ENCODE measurements around the gene HELB. TPM values are rescaled to one million over a fixed set of nuclear protein-coding genes. Genes with fewer than 3 reads are reported as not detected.

Gene HELB
- total RNA-seq, 1 donor from 2014 or later = 2.6 TPM

DNA sequence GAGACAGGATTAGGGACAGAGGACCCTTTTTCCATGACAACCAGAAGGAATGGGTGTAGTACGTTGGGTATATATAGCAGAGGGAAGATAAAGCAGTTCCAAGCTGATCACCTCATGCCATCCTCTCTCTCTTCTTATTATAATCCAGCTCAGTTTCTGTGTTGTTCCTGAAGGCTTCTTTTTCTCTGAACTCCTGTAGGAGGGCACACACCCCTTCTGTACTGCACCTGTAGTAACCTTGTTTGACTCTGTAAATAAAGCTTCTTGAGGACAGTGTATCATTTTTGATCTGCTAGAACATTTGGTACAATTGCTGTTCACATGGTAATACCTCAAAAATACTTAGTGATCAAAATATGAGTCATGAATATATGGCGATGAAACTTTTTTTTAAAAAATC, 33.5 kb downstream of the HELB start:
- Histone ChIP-seq H3K27me3 (ENCODE audit: control insufficient read depth, insufficient read depth, low read length) (no peaks in the 10 kb centered on the region), H3K36me3 (ENCODE audit: control insufficient read depth, insufficient read depth, low read length) (peaks cover 2% of the 10 kb centered on the region), H3K4me3 (ENCODE audit: low read depth, low read length) (no peak overlapping the region)
- TF ChIP-seq CTCF (IDR thresholded peaks at IDR 0.05; ENCODE audit: insufficient read depth, low read length, severe bottlenecking) = no peak
- DNase-seq (ENCODE audit: low read depth) (no peak), FAIRE-seq (no peak)

DNA sequence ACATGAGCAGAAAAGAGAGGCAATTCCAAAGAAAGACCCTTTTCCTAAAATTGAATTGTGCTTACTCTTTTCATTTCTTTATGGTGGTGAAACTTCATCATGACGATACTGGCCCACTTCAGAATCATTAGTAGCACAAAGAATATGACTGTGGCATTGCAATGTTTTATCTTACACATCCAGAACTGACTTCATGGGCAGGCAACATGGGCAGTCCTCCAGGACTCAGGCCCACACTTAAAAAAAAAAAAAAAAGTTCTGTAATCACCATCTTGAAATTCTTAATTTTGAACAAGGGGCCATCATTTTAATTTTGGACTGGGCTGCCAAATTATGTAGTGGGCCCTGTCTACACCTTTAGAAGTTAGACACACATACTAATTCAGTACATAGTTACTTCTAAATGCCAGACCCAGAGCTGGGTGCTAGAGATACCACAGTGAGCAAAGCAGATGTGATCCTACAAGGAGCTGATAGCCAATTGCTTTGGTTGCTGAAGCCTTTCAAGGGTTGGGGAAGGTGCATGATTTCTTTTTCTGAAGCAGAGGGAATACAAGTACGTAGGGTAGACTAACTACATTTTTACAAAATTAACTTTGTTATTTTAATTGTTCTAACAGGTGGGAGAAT, 35.2 kb downstream of the HELB start:
- no peak for TF ChIP-seq CTCF (IDR thresholded peaks at IDR 0.05; ENCODE audit: insufficient read depth, low read length, severe bottlenecking)
- H3K4me3 ChIP-seq (ENCODE audit: low read depth, low read length) = no peak overlapping the region
- no peaks in the 10 kb centered on the region for H3K27me3 ChIP-seq (ENCODE audit: control insufficient read depth, insufficient read depth, low read length)
- DNase-seq (ENCODE audit: low read depth) (no peak), FAIRE-seq (no peak)
- no peaks in the 10 kb centered on the region for H3K36me3 ChIP-seq (ENCODE audit: control insufficient read depth, insufficient read depth, low read length)

DNA sequence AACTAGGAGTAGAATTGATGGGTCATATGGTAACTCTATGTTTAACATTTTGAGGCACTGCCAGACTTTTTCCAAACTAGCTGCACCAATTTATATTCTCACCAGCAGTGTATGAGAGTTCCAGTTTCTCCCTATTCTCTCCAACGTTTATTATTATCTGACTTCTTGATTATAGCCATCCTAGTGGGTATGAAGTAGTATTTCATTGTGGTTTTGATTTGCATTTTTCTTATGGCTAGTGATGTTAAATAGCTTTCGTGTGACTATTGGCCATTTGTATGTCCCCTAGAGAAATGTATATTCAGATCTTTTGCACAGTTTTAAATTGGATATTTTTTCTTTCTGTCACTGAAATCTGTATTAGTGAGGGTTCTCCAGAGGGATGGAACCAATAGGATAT, 37.8 kb downstream of the HELB start:
- no peaks in the 10 kb centered on the region for H3K36me3 ChIP-seq (ENCODE audit: control insufficient read depth, insufficient read depth, low read length)
- FAIRE-seq (no peak), DNase-seq (ENCODE audit: low read depth) (no peak)
- H3K4me3 ChIP-seq (ENCODE audit: low read depth, low read length) = no peak overlapping the region
- TF ChIP-seq CTCF (IDR thresholded peaks at IDR 0.05; ENCODE audit: insufficient read depth, low read length, severe bottlenecking) = no peak
- no peaks in the 10 kb centered on the region for H3K27me3 ChIP-seq (ENCODE audit: control insufficient read depth, insufficient read depth, low read length)

GRCh38 chr12:66341126-66341525, 38.8 kb downstream of the HELB start:
- TF ChIP-seq CTCF (IDR thresholded peaks at IDR 0.05; ENCODE audit: insufficient read depth, low read length, severe bottlenecking) = no peak
- Histone ChIP-seq H3K27me3 (ENCODE audit: control insufficient read depth, insufficient read depth, low read length) (no peaks in the 10 kb centered on the region), H3K36me3 (ENCODE audit: control insufficient read depth, insufficient read depth, low read length) (no peaks in the 10 kb centered on the region), H3K4me3 (ENCODE audit: low read depth, low read length) (no peak overlapping the region)
- DNase-seq (ENCODE audit: low read depth) (no peak), FAIRE-seq (peak; percentile 94)

- DNase-seq (ENCODE audit: low read depth) (no peak), FAIRE-seq (no peak)
- no peak for TF ChIP-seq CTCF (IDR thresholded peaks at IDR 0.05; ENCODE audit: insufficient read depth, low read length, severe bottlenecking)
These were observed 42.9 kb downstream of the HELB start for GRCh38 chr12:66345212-66345611.

DNA sequence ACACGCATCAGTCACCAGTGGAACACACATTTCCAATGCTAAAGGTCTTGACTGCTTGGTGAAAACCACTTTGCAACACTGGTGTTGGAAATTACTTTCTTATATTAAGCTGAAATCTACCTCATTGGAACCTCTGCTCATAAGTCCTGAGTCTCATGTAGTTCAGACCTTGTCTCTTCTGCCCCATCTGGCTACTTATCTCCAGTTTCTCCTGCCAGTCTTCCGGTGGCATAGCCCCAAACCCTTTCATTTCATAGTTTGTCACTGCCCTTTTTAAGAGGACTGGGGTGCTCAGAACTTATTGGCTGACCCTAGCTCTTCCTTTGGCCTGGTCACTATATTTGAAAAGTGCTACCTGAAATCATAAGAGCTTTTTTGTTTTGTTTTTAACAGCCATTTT, 43.7 kb downstream of the HELB start:
- Histone ChIP-seq H3K4me3 (ENCODE audit: low read depth, low read length) (no peak overlapping the region), H3K27me3 (ENCODE audit: control insufficient read depth, insufficient read depth, low read length) (no peaks in the 10 kb centered on the region), H3K36me3 (ENCODE audit: control insufficient read depth, insufficient read depth, low read length) (no peaks in the 10 kb centered on the region)
- FAIRE-seq (no peak), DNase-seq (ENCODE audit: low read depth) (no peak)
- TF ChIP-seq CTCF (IDR thresholded peaks at IDR 0.05; ENCODE audit: insufficient read depth, low read length, severe bottlenecking) = no peak

More at GRCh38 chr12:66345212-66345611, 42.9 kb downstream of the HELB start:
- Histone ChIP-seq H3K36me3 (ENCODE audit: control insufficient read depth, insufficient read depth, low read length) (no peaks in the 10 kb centered on the region), H3K4me3 (ENCODE audit: low read depth, low read length) (no peak overlapping the region), H3K27me3 (ENCODE audit: control insufficient read depth, insufficient read depth, low read length) (no peaks in the 10 kb centered on the region)
